UCSD-AML1 (cell line): ENCODE results near the gene DNAAF1.
"Not testable (repeated sequence)": the region's sequence is repeated elsewhere in the genome, so short reads cannot be mapped to it uniquely, and the experiment has no call there.

Experiments
- DNase-seq: peaks from one replicate; lab custom pipeline; 2025; ENCODE audit not compliant: unreplicated experiment; lab: John Stamatoyannopoulos, UW

The DNAAF1 gene

GRCh38 chr16:84205123-84205522 lies 60.0 kb downstream of the DNAAF1 start:
- not testable (repeated sequence) for DNase-seq

DNA sequence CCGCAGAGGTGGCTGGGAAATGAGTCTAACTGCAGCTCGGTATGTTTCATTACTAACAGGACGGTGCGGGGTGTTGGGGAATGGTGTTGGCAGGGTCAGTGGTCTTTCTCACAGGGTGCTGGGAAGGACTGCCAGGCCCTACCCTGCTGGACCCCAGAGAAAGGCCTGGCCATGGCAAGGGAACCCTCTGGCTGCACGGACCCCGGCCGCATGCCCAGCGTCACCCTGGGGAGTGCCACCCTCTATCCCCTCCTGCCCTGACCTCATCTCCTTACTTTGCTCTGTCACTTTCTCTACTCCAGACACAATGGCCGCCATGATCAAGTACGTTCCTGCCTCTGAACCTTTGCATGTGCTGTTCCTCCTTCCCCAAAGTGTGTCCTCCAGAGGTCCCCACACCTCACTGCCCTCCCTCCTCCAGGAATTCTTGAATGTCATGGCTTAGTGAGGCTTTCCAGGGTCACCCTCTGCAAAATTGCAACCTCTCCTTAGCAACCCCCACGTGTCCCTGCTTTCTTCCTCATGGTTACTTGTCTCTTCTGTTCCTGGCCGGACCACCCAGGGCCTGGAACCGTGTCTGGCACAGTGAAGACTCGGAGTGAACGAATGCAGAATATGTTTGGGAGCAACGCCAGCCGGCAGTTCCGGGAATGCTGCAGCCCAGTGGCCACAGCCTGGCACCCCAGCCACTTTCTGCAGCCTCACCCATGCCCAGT lies 61.0 kb downstream of the DNAAF1 start:
- no peak for DNase-seq

GRCh38 chr16:84207251-84207650 lies 62.1 kb downstream of the DNAAF1 start:
- DNase-seq: no peak

DNA sequence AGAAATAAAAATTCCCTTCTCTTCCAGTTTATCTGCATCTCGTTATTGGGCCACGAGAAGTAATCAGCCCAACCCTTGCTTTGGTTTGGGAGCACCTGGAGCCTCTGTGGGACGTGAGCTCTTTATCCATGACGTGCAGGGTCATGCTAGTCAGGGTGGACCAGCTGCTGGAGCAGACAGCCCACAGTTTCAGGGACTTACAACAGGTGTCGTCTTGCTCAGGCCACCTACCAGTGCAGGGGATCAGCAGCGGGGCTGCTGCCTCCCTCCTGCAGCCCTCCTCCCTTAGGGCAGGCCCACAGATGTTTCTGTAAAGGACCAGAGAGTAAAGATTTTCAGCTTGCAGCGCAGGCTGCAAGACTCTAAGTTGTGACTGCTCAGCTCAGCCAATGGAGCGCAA lies 62.8 kb downstream of the DNAAF1 start:
- no peak for DNase-seq

DNA sequence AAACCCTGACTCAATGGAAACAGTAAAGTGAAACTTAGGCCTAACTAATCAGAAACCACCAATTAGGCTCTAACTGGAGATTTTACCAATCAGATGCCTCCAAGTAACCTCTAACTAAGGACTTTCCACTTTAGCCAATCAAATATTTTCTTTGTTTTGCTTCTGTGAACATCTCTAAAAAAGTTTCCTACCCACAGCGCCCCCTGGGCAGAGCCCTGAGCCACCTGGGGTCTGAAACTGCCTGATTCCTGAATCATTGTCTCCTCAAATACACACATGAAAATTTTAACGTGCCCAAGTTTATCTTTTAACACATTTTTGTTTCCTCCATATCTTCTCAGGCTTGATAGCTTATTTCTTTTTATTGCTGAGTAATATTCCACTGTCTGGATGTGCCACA lies 64.9 kb downstream of the DNAAF1 start:
- DNase-seq: no peak

- no peak for DNase-seq
Measured at GRCh38 chr16:84212154-84212553, 67.0 kb downstream of the DNAAF1 start.

DNA sequence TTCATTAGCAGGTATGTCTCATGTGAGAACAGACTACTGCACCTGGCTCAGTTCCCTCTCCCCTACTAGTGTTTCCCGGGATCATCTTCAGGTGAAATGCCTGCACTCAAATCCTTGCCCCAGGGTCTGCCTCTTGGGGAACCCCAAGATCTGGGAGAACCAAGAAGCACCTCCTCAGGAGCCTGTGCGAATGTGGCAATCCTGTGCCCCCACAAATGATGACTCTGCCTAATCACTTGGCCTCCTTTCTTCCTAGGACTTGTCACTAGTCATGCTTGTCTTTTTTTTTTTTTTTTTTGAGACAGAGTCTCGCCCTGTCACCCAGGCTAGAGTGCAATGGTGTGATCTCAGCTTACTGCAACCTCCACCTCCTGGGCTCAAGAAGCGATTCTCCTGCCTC lies 67.5 kb downstream of the DNAAF1 start:
- no peak for DNase-seq

DNA sequence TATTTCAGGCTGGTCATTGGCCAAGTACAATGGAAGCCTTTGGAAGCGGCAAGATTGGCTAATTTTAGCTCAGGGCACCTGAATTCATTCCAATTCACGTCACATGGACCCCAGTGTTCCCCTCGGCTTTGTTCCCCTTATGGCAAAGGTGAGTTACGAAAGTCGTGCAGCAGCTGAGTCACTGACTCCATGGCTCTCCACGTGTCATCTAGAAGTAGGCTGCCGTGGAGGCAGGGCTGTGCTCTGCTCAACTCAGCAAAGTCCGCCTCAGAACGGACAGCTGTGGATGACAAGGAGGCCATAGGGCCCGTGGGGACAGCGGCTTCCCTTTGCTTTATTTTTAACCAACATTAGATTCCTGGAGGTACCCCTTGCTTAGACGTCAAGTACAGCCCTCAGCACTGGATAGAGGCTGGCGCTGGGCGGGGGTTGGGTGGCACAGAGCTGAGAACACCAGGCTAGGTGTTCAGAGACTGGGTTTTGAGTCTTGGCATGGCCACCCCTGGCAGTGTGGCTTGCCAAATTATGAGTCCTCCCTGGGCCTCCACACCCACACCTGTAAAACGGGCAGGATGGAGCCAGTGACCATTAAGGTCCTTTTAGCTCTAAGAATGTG lies 69.5 kb downstream of the DNAAF1 start:
- DNase-seq: no peak

DNA sequence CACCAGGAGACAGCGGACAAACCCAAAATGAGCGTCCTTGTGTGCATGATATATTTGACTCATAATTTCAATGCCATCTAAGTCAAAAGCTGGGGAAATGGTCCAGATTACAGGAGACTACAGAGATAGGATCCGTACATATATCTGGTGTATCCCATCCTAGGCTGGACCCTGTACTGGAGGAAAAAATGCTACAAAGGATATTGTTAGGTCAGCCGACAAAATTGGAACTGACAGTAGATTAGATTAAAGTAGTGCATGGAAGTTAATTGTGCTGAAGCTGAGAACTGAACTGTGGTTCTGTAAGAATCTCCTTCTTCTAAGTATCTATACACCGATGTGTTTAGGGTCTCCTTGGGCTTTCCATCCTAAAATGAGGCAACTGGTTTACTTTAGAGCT lies 70.4 kb downstream of the DNAAF1 start:
- DNase-seq: no peak

GRCh38 chr16:84216144-84216543 lies 71.0 kb downstream of the DNAAF1 start:
- not testable (repeated sequence) for DNase-seq

DNA sequence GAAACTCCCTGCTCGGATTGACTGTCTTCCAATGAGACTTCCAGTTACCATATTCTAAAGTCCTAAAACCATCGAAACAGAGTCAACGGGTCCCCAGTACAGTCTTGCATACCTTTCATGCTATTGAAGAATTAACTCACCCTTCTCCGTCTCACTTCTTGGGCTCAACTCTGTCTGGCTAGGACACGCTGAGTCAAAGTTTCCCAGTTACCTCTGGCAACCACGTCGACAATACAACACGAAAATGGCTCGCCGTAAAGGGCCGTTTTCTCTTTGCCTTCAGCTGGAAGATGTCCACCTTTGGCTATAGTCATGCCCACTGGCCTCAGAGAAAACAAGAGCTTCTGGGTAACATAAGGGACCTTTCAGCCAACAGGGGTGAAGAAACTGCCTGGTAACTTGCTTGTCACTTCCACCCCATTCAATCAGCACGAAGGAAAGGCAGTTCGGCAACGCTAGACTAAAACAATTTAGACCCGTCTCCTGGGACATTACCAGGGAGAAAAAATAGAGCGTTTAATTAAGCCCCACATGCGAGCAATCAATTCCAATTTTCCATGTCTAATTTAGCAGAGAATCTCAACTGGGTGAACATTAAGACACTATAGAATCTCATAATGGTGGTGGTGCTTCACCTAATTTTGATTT lies 73.2 kb downstream of the DNAAF1 start:
- no peak for DNase-seq

- no peak for DNase-seq
Measured at GRCh38 chr16:84218956-84219355, 73.8 kb downstream of the DNAAF1 start.

- no peak for DNase-seq
Measured at GRCh38 chr16:84220851-84221250, 75.7 kb downstream of the DNAAF1 start.

GRCh38 chr16:84223456-84223855 lies 78.3 kb downstream of the DNAAF1 start:
- DNase-seq: no peak

DNA sequence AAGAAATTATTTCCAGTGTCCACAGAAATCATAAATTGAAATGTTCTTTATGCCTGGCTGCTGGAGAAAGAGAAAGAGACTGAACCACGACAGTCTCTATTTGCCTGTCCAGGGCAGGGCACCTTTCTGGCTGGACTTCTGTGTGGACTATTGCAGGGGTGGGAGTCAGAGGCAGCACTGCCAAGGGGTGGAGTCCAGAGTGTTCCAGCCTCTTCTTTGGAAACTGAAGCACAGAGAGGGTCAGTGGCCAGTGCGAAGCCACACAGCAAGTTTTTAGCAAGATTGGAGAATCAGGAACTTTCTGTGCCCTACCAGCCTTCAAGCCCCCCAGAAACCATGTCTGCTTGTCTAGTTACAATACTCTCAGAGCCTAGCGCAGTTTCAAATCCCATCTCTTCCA lies 79.4 kb downstream of the DNAAF1 start:
- no peak for DNase-seq

DNA sequence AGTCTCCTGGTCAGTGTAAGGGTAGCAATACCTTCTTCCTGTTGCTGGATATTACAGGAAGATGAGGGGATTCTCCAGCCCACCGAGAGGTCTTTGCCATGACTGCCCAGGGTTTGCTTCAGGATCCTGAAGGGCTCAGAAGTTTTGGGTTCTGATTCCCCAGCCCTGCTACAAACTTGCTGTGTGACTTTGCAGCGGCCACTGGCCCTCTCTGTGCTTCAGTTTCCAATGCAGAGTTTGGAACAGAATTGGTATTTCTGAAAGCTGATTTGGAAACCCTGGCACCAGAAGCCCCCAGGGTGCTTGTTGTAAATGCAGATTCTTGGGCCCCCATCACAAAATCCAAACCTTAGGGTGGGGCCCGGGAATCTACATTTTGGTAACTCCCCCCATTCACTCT lies 80.0 kb downstream of the DNAAF1 start:
- no peak for DNase-seq

DNA sequence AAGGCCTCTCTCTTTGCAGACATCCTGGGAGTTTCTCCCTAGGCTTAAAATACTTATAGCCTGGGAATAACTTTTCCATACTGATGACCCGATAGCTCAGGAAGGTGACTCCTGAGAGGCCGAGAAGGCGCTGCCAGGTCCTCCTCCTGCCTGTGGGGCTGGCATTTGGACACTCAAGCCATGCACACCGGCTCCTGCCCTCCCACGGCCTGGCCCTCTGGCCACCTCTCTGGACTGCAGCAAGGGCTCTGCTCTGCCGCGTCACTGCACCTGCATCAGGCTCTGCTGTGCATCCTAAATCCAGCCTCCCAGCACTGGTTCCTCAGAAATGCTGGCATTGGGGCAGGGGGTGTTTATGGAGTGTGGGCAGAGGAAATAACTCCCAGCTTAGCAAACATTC lies 80.5 kb downstream of the DNAAF1 start:
- no peak for DNase-seq

GRCh38 chr16:84226026-84226425 lies 80.9 kb downstream of the DNAAF1 start:
- no peak for DNase-seq
